Measurements from ENCODE around the gene SELENOV. TPM values are rescaled to one million over a fixed set of nuclear protein-coding genes. Genes with fewer than 3 reads are reported as not detected.

SELENOV gene
- total RNA-seq, 1 experiment from 2014 or later, result not detected

- DNase-seq (ENCODE audit: low spot score), result no peak
Measured at GRCh38 chr19:39494661-39495060, 20.3 kb upstream of the SELENOV start.

- no peak for DNase-seq (ENCODE audit: low spot score)
Measured at GRCh38 chr19:39496063-39496462, 18.9 kb upstream of the SELENOV start.

- no peak for DNase-seq (ENCODE audit: low spot score)
Measured at GRCh38 chr19:39497701-39497995, 17.3 kb upstream of the SELENOV start.

- peak; percentile 66 for DNase-seq (ENCODE audit: low spot score)
Measured at GRCh38 chr19:39497996-39498797, 16.7 kb upstream of the SELENOV start.

GRCh38 chr19:39498798-39499642, 15.9 kb upstream of the SELENOV start, which contains the start of gene DLL3:
Gene DLL3 (plus strand): TSS chr19:39498947. CDS start chr19:39498975, 28 bp downstream.
- DNase-seq (ENCODE audit: low spot score), result no peak

- no peak for DNase-seq (ENCODE audit: low spot score)
Measured at GRCh38 chr19:39499932-39500331, 15.0 kb upstream of the SELENOV start.

- no peak for DNase-seq (ENCODE audit: low spot score)
Measured at GRCh38 chr19:39500543-39500942, 14.4 kb upstream of the SELENOV start.

GRCh38 chr19:39501340-39501739, 13.6 kb upstream of the SELENOV start:
- DNase-seq (ENCODE audit: low spot score), result no peak

GRCh38 chr19:39502640-39503417, 12.1 kb upstream of the SELENOV start:
- peak; percentile 61 for DNase-seq (ENCODE audit: low spot score)

- DNase-seq (ENCODE audit: low spot score), result no peak
Measured at GRCh38 chr19:39506598-39506943, 8.4 kb upstream of the SELENOV start.

- DNase-seq (ENCODE audit: low spot score), result no peak
Measured at GRCh38 chr19:39506944-39507714, 7.8 kb upstream of the SELENOV start.

- DNase-seq (ENCODE audit: low spot score), result no peak
Measured at GRCh38 chr19:39507715-39508364, 7.1 kb upstream of the SELENOV start.

GRCh38 chr19:39508629-39509028, 6.3 kb upstream of the SELENOV start:
- no peak for DNase-seq (ENCODE audit: low spot score)

- no peak for DNase-seq (ENCODE audit: low spot score)
Measured at GRCh38 chr19:39509233-39509632, 5.7 kb upstream of the SELENOV start.

- DNase-seq (ENCODE audit: low spot score), result no peak
Measured at GRCh38 chr19:39512988-39513387, 2.0 kb upstream of the SELENOV start.

GRCh38 chr19:39515551-39516191, 732 bp downstream of the SELENOV start:
- no peak for DNase-seq (ENCODE audit: low spot score)

- DNase-seq (ENCODE audit: low spot score), result no peak
Measured at GRCh38 chr19:39516270-39516669, 1.3 kb downstream of the SELENOV start.

GRCh38 chr19:39517432-39517831, 2.5 kb downstream of the SELENOV start:
- no peak for DNase-seq (ENCODE audit: low spot score)

- DNase-seq (ENCODE audit: low spot score), result no peak
Measured at GRCh38 chr19:39518458-39518857, 3.5 kb downstream of the SELENOV start.

GRCh38 chr19:39518975-39519374, 4.0 kb downstream of the SELENOV start:
- DNase-seq (ENCODE audit: low spot score), result peak; percentile 46

Data from HT-29 (cell line).